Spleen (tissue), 11 donors: ENCODE data around the gene MOCS2. TPM values are rescaled to one million over a fixed set of nuclear protein-coding genes. Genes with fewer than 3 reads are reported as not detected.

ENCODE experiments used
- DNase-seq: peaks from one replicate; pipeline ENCODE4 v3.0.0-alpha.2; 2020
- H3K27ac ChIP-seq, 8 donors: fragments of 200-600 bp; sonication (generic) in 7 of 8; 1 replicate in 4 of 8; 2 replicates in 4 of 8; pipeline versions ENCODE4 v1.5.0 to v1.8.0; 2016 to 2021; ENCODE audit warnings: inconsistent platforms in 4 of 8, mild to moderate bottlenecking in 4 of 8, moderate library complexity in 1 of 8
- H3K27me3 ChIP-seq, 7 donors: fragments of 200-600 bp; sonication (generic) in 6 of 7; replicated peaks in 1 of 7; 1 replicate in 4 of 7; 2 replicates in 3 of 7; pipeline versions ENCODE4 v1.5.0 to v1.8.0; 2016 to 2021; ENCODE audit warnings: inconsistent platforms in 3 of 7, mild to moderate bottlenecking in 1 of 7
- H3K36me3 ChIP-seq, 6 donors: fragments of 200-600 bp; sonication (generic) in 5 of 6; 1 replicate in 4 of 6; 2 replicates in 2 of 6; pipeline versions ENCODE4 v1.5.0 to v1.8.0; 2016 to 2021; ENCODE audit warnings: inconsistent platforms in 2 of 6
- H3K4me1 ChIP-seq, 6 donors: fragments of 200-600 bp; sonication (generic) in 5 of 6; 1 replicate in 3 of 6; 2 replicates in 3 of 6; pipeline versions ENCODE4 v1.5.0 to v1.8.0; 2016 to 2021; ENCODE audit warnings: inconsistent platforms in 3 of 6
- H3K4me3 ChIP-seq, 8 donors: fragments of 200-600 bp; sonication (generic) in 7 of 8; 1 replicate in 4 of 8; 2 replicates in 4 of 8; pipeline versions ENCODE4 v1.5.0 to v1.8.0; 2016 to 2021; ENCODE audit warnings: inconsistent platforms in 4 of 8, mild to moderate bottlenecking in 4 of 8, moderate library complexity in 2 of 8
- H3K9me3 ChIP-seq, 8 donors: fragments of 200-600 bp; sonication (generic) in 7 of 8; 1 replicate in 4 of 8; 2 replicates in 4 of 8; pipeline versions ENCODE4 v1.5.0 to v1.8.0; 2016 to 2021; ENCODE audit warnings: inconsistent platforms in 4 of 8
- POLR2A ChIP-seq, 3 donors: fragments of 450-650 bp; IDR thresholded peaks; one replicate each; pipeline ENCODE4 v1.5.1; 2017; ENCODE audit warnings: antibody characterized with exemption in 3 of 3, mild to moderate bottlenecking in 1 of 3
- POLR2AphosphoS5 ChIP-seq, 3 donors: sonication (generic); formaldehyde crosslinking; IDR thresholded peaks; one replicate each; pipeline ENCODE4 v1.5.1; 2017; ENCODE audit warnings: antibody characterized with exemption in 3 of 3
- WGBS, 5 donors: extraction: QIAGEN DNeasy Blood & Tissue Kit in 3 of 5; methylation state at CpG; one replicate each; pipeline versions ENCODE4 v1.1.5 to v1.1.7; 2013 to 2018; 5-methylcytosine and 5-hydroxymethylcytosine counted together
- intact Hi-C: fragments of 100-400 bp; cut with DNase I; formaldehyde crosslinking; loops from one replicate; pipeline ENCODE4 v1.15.0; 2023; ENCODE audit warnings: low total_unique reads
- polyA plus RNA-seq, 3 donors: library from polyadenylated mRNA; stranded (reverse); fragments of 200-250 nt; gene quantifications; one replicate each; pipeline ENCODE4 v1.2.1, GENCODE V29; 2013
- total RNA-seq, 7 donors: library from RNA; depleted of rRNA in 3 of 7; stranded (reverse); fragments of >200 nt in 3 of 7; fragmentation: NEBNext Ultra II Directional in 4 of 7; extraction: Animal tissue kit (Norgen Biotek cat#: 25700) in 4 of 7; gene quantifications; one replicate each; pipeline versions ENCODE4 v1.1.0 to v1.2.1, GENCODE V29; 2016 to 2021
- TF ChIP-seq, protein P1 (sequence below), 11 experiments: fragments of 200-600 bp in 7 of 11; fragments of 450-650 bp in 4 of 11; sonication (generic) in 4 of 11; IDR thresholded peaks in 8 of 11; conservative IDR thresholded peaks in 3 of 11; 1 replicate in 7 of 11; 2 replicates in 4 of 11; pipeline versions ENCODE4 v1.4.0 to v1.8.0; 2016 to 2021; ENCODE audit warnings: antibody characterized with exemption in 11 of 11, inconsistent platforms in 4 of 11, mild to moderate bottlenecking in 1 of 11
- donor health status: healthy with polysubstance abuse.
- donor health status: DM: no; HTN: no; CAD: no; lungs with moderate emphysema.
- donor health status: DM: no; HTN: no; CAD: no.
- donor health status: Bipolar disorder and iron deficiency.
- donor health status: healthy.
- donor health status: DM: no; HTN: no; CAD: no.
- donor health status: DM: yes; HTN: yes; CAD: no.

Gene MOCS2
- total and polyA plus RNA-seq, 10 donors = 16.8 to 44.3 (median 29.0) TPM

DNA sequence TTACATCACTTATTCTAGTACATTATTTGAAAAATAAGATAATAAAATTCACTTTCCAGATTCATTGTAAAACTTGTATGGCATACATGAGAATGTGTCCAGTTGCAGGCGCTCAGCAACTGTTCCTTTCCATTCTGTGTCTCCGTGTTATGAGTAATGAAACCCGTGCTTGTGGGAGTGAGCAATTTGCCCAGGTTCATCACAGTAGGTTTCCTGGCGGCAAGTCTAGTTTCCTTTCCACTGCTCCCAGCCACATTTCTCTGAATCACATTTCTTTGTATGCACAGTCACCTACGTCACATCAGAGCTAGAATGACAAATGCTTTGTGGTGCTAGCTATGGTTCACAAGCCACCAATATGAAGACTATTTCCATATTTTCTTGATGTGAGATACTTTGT lies 39.9 kb downstream of the MOCS2 start:
- no peak overlapping the region for H3K4me3 ChIP-seq
- no peak overlapping the region for H3K27ac ChIP-seq
- peaks cover 0 to 23% (median 4%) of the 10 kb centered on the region in 6 donors for H3K4me1 ChIP-seq
- TF ChIP-seq POLR2A (IDR thresholded peaks at IDR 0.05) = no peak
- intact Hi-C loops = no loop called here
- peaks cover 0 to 14% (median under 1%) of the 10 kb centered on the region in 6 donors for H3K36me3 ChIP-seq
- WGBS, 5 donors = 84 to 91% (median 85%) methylated on average over 5 of the region's 5 CpGs
- no peak for DNase-seq
- H3K27me3 ChIP-seq = no peaks in the 10 kb centered on the region
- H3K9me3 ChIP-seq = no peaks in the 10 kb centered on the region

- Histone ChIP-seq H3K9me3 (no peaks in the 10 kb centered on the region), H3K4me3 (no peak overlapping the region), H3K27ac (no peak overlapping the region), H3K27me3 (no peaks in the 10 kb centered on the region), H3K36me3 (peaks cover 0 to 10% (median 0%) of the 10 kb centered on the region in 6 donors), H3K4me1 (peaks cover 0 to 20% (median 4%) of the 10 kb centered on the region in 6 donors)
- intact Hi-C loops = no loop called here
- WGBS, 5 donors = 85 to 93% (median 88%) methylated on average over 4 of the region's 4 CpGs
- no peak for DNase-seq
- TF ChIP-seq POLR2A (IDR thresholded peaks at IDR 0.05) (no peak), POLR2AphosphoS5 (IDR thresholded peaks at IDR 0.05) (no peak)
- TF ChIP-seq, protein P1, sequence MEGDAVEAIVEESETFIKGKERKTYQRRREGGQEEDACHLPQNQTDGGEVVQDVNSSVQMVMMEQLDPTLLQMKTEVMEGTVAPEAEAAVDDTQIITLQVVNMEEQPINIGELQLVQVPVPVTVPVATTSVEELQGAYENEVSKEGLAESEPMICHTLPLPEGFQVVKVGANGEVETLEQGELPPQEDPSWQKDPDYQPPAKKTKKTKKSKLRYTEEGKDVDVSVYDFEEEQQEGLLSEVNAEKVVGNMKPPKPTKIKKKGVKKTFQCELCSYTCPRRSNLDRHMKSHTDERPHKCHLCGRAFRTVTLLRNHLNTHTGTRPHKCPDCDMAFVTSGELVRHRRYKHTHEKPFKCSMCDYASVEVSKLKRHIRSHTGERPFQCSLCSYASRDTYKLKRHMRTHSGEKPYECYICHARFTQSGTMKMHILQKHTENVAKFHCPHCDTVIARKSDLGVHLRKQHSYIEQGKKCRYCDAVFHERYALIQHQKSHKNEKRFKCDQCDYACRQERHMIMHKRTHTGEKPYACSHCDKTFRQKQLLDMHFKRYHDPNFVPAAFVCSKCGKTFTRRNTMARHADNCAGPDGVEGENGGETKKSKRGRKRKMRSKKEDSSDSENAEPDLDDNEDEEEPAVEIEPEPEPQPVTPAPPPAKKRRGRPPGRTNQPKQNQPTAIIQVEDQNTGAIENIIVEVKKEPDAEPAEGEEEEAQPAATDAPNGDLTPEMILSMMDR (IDR thresholded peaks at IDR 0.05 in 8 of 11, conservative IDR thresholded peaks at IDR 0.05 in 3 of 11) = no peak
These were observed 41.2 kb downstream of the MOCS2 start for GRCh38 chr5:53068291-53068836.

- no peak for DNase-seq
- no peak overlapping the region for H3K4me3 ChIP-seq
- intact Hi-C loops = no loop called here
- no peak overlapping the region for H3K27ac ChIP-seq
- peaks cover 0 to 13% (median 6%) of the 10 kb centered on the region in 6 donors for H3K4me1 ChIP-seq
- peaks cover 0 to 10% (median 0%) of the 10 kb centered on the region in 6 donors for H3K36me3 ChIP-seq
- TF ChIP-seq POLR2A (IDR thresholded peaks at IDR 0.05) (no peak), POLR2AphosphoS5 (IDR thresholded peaks at IDR 0.05) (no peak)
- TF ChIP-seq, protein P1 (IDR thresholded peaks at IDR 0.05 in 8 of 11, conservative IDR thresholded peaks at IDR 0.05 in 3 of 11) = no peak
- H3K27me3 ChIP-seq = no peaks in the 10 kb centered on the region
- no peaks in the 10 kb centered on the region for H3K9me3 ChIP-seq
- 0 to 48% (median 0%) methylated on average over 1 of the region's 1 CpG for WGBS, 5 donors
These were observed 41.9 kb downstream of the MOCS2 start for GRCh38 chr5:53067641-53068040.

DNA sequence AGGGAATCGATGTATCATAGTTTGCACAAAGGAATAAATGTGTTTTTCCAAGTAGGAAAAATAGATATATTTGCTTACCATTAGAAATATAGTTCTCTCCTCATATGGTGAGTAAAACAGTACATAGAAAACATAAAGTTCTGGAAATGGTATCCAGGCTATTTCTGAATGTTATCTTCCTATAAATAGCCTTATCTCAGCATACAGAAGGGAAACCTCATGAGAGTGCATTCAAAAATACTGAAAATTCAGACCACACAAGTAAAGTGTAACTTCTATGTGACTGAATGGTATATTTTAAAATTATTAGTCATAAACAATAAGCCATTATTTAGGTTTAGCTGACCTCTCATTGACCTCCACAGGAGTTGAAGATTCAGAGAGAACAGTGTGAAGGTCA lies 43.5 kb downstream of the MOCS2 start:
- Histone ChIP-seq H3K27ac (no peak overlapping the region), H3K27me3 (no peaks in the 10 kb centered on the region), H3K4me3 (no peak overlapping the region), H3K9me3 (no peaks in the 10 kb centered on the region), H3K4me1 (peaks cover 0 to 4% (median 0%) of the 10 kb centered on the region in 6 donors), H3K36me3 (peaks cover 0 to 10% (median 0%) of the 10 kb centered on the region in 6 donors)
- no peak for TF ChIP-seq POLR2A (IDR thresholded peaks at IDR 0.05)
- TF ChIP-seq, protein P1 (IDR thresholded peaks at IDR 0.05 in 8 of 11, conservative IDR thresholded peaks at IDR 0.05 in 3 of 11) = no peak
- no peak for TF ChIP-seq POLR2AphosphoS5 (IDR thresholded peaks at IDR 0.05)
- intact Hi-C loops = no loop called here
- whole genome bisulfite sequencing, 5 donors = 92 to 98% (median 97%) methylated on average over 1 of the region's 1 CpG
- no peak for DNase-seq
